GM08714 (cell line): ENCODE data around the gene TNS1.

Experiments
- H3K4me3 ChIP-seq: fragments of 200-500 bp; sonication (Bioruptor generic); 2 replicates; pipeline ENCODE4 v1.5.1; 2014; ENCODE audit warnings: mild to moderate bottlenecking, low read length, inconsistent platforms
- ZNF274 ChIP-seq: IDR thresholded peaks from 2 replicates; pipeline ENCODE4 v1.6.1; 2012; ENCODE audit warnings: mild to moderate bottlenecking, low read depth, low read length

TNS1 gene

GRCh38 chr2:218002143-218002844, 501 bp downstream of the TNS1 start:
- no peak for TF ChIP-seq ZNF274
- no peak overlapping the region for H3K4me3 ChIP-seq

- H3K4me3 ChIP-seq, result no peak overlapping the region
These were observed 1.2 kb downstream of the TNS1 start for GRCh38 chr2:218001629-218002028.

DNA sequence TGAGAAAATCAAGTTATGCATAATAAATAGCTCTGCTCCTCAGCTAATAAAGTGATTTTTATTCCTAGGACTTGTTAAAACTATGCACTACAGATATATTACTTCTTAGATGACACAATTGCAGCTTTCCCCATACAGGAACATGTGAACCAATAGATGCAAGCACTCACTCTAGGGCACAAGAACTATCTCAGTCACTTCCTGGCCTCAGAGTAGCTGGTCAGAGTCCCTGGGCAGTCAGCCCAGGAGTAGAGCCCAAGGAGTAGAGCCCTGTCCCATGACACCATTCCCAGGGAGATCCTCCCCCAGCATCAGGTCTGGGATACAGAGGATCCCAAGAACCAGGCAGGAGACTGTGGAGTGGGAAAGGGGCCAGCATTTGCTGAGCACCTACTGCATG, 2.7 kb downstream of the TNS1 start:
- TF ChIP-seq ZNF274, result no peak
- no peak overlapping the region for H3K4me3 ChIP-seq

More at GRCh38 chr2:218001629-218002028, 1.2 kb downstream of the TNS1 start:
- no peak for TF ChIP-seq ZNF274

DNA sequence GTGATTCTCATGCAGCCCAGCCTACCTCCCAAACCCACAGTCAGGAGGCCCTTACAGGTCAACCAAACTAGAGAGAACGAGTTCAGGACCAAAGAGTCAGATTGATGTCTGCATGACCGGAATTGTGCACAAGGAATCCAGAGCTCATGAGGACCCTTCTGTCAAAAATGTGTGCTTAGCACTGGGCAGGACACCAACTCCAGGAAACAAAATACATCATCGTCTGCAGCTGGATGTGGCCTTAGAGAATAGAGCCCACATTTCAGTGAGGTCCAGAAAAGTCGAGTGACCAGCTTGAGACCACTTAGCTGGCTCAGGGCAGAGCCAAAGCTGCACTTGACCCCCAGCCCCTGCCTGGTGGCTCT, 3.2 kb downstream of the TNS1 start:
- no peak overlapping the region for H3K4me3 ChIP-seq
- TF ChIP-seq ZNF274, result no peak

DNA sequence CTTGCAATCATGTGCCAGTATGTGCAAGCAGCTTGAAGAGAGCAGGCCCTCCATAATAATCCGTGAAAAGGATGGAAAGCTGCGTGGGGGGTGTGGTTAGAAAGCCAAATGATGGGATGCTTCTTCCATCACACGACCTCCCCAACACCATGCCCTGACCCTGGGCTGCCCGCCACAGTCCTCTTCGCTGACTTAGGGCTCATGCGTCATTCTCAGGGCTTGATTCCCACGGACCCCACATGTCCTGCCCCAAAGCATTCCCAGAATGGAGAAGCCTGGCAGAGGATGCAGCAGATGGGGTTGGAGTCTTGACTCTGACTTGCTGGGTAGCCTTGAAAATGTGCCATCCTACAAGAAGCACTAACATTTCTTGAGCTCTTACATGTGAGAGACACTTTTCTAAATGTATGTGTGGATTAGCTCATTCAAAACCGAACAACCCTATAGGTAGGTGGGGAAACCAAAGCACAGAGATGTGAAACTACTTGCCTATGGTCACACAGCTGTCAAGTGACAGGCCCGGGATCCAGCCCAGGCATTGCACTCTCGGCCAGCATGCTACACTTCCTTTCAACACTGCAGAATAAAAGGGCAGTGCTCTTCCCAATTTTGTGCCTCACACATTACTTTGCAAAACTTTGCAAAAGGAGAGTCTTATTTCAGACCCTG, 3.7 kb downstream of the TNS1 start:
- no peak overlapping the region for H3K4me3 ChIP-seq
- TF ChIP-seq ZNF274, result no peak

- no peak overlapping the region for H3K4me3 ChIP-seq
- TF ChIP-seq ZNF274, result no peak
These were observed 5.3 kb downstream of the TNS1 start for GRCh38 chr2:217997510-217997909.

DNA sequence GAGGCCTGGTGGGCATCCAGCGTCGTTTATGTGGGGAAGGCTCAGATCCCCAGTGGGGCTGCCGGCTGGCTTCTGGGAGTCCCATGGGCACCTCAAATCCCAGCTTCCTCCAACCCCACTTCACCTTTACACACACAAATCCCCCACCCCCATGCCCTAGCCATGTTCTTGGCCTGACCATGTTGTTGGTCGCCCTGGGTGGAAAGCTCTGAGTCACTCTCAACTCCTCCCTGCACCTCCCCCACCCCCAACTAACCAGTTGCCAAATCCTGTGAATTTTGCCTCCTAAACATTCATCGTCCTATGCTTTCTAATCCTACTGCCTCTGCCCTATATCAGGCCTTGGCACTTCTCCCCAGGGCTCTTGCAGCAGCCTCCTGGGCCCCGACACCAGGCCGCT, 6.4 kb downstream of the TNS1 start:
- TF ChIP-seq ZNF274, result no peak
- H3K4me3 ChIP-seq, result no peak overlapping the region

DNA sequence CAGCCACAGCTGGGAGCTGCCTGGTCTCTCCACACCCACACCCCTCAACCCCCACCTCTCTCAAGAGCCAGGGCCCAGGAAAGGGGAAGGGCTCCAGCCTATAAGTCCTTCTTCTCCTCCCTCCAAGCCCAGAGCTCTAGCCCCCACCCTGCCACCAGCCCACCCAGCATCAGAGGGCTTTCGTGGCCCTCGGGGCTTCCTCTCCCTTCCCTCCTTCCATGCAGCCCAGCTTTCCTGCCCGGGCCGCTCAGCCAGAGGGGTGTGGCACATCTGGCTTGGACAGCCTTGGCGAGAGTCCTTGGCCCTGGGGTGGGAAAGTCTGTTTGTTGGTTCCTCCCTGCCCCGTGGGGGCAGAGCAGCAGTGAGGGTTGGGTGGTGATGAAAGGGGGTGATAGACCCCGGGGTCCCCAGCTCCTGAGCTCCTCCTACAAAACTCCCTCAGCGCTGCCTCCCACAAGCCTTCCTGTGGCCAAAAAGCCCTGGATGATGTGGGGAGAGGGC, 7.0 kb downstream of the TNS1 start:
- H3K4me3 ChIP-seq, result no peak overlapping the region
- no peak for TF ChIP-seq ZNF274

GRCh38 chr2:217994776-217995274, 8.0 kb downstream of the TNS1 start:
- TF ChIP-seq ZNF274, result no peak
- H3K4me3 ChIP-seq, result no peak overlapping the region

- no peak overlapping the region for H3K4me3 ChIP-seq
- TF ChIP-seq ZNF274, result no peak
These were observed 8.9 kb downstream of the TNS1 start for GRCh38 chr2:217993817-217994463.

- H3K4me3 ChIP-seq, result no peak overlapping the region
- no peak for TF ChIP-seq ZNF274
These were observed 9.7 kb downstream of the TNS1 start for GRCh38 chr2:217993138-217993537.

GRCh38 chr2:217992061-217992460, 10.7 kb downstream of the TNS1 start:
- no peak overlapping the region for H3K4me3 ChIP-seq
- TF ChIP-seq ZNF274, result no peak

- no peak overlapping the region for H3K4me3 ChIP-seq
- TF ChIP-seq ZNF274, result no peak
These were observed 11.9 kb downstream of the TNS1 start for GRCh38 chr2:217990791-217991465.

DNA sequence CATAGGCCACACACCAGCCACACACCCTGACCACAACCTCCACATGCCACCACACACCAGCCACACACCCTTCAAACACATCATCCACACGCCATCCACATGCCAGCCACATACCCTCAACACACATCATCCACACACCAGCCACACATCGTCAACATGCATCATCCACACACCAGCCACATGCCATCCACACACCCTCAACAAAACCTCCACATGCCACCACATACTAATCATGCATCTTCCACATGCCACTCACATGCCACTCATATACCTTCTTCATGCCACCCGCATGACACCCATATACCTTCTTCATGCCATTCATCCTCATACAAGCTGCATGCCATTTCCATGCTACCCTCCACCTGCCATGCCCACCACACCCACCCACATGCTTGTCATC, 12.4 kb downstream of the TNS1 start:
- H3K4me3 ChIP-seq, result no peak overlapping the region
- TF ChIP-seq ZNF274, result no peak
